ENCODE results near the gene C16orf82. TPM values are rescaled to one million over a fixed set of nuclear protein-coding genes. Genes with fewer than 3 reads are reported as not detected.

Gene C16orf82
- total RNA-seq, 4 donors from 2014 or later = not detected

GRCh38 chr16:27070776-27071175 lies 4.0 kb downstream of the C16orf82 start:
- ATAC-seq = no peak
- Histone ChIP-seq H3K4me1 (no peaks in the 10 kb centered on the region), H3K9me3 (peaks cover 0 to 21% (median 0%) of the 10 kb centered on the region in 3 donors), H3K27me3 (peaks cover 44% of the 10 kb centered on the region), H3K36me3 (no peaks in the 10 kb centered on the region), H3K27ac (no peak overlapping the region), H3K4me3 (no peak overlapping the region)
- WGBS, 2 donors (ENCODE audit: low coverage in 1 of 2) = no CpG with 5 or more reads among the region's 6 CpGs
- TF ChIP-seq EP300 (IDR thresholded peaks at IDR 0.05) (no peak), POLR2AphosphoS5 (IDR thresholded peaks at IDR 0.05) (no peak), POLR2A (IDR thresholded peaks at IDR 0.05) (no peak)
- TF ChIP-seq, protein P1, sequence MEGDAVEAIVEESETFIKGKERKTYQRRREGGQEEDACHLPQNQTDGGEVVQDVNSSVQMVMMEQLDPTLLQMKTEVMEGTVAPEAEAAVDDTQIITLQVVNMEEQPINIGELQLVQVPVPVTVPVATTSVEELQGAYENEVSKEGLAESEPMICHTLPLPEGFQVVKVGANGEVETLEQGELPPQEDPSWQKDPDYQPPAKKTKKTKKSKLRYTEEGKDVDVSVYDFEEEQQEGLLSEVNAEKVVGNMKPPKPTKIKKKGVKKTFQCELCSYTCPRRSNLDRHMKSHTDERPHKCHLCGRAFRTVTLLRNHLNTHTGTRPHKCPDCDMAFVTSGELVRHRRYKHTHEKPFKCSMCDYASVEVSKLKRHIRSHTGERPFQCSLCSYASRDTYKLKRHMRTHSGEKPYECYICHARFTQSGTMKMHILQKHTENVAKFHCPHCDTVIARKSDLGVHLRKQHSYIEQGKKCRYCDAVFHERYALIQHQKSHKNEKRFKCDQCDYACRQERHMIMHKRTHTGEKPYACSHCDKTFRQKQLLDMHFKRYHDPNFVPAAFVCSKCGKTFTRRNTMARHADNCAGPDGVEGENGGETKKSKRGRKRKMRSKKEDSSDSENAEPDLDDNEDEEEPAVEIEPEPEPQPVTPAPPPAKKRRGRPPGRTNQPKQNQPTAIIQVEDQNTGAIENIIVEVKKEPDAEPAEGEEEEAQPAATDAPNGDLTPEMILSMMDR (IDR thresholded peaks at IDR 0.05) = no peak

GRCh38 chr16:27073733-27074132 lies 7.0 kb downstream of the C16orf82 start:
- no peak for TF ChIP-seq EP300 (IDR thresholded peaks at IDR 0.05)
- no peak for TF ChIP-seq POLR2AphosphoS5 (IDR thresholded peaks at IDR 0.05)
- Histone ChIP-seq H3K36me3 (no peaks in the 10 kb centered on the region), H3K9me3 (peaks cover 0 to 30% (median 0%) of the 10 kb centered on the region in 3 donors), H3K4me1 (no peaks in the 10 kb centered on the region), H3K27me3 (peaks cover 33% of the 10 kb centered on the region), H3K27ac (no peak overlapping the region), H3K4me3 (no peak overlapping the region)
- WGBS, 2 donors (ENCODE audit: low coverage in 1 of 2) = 74% methylated on average over 3 of the region's 11 CpGs; no CpG with 5 or more reads in 1 of the 2 donors
- no peak for ATAC-seq

DNA sequence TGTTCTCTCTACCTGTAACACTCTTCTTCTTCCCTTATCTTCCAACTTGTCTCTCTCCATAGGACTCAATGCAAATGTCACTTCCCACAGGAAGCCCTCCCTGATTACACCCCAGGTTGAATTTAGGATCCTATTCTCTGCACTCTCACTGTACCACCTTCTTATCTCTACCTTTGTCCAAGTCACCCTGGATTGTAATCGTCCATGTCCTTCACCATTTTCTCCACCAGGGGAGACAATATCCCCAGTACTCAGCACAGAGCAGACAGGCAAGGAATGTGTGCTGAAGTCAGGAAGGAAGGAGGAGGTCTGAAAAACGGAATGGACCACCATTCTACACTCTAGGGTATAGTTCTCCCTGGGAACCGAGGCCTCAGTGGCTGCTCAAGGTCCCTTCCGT lies 14.2 kb downstream of the C16orf82 start:
- 0 to 21% methylated on average over 1 to 4 of the region's 4 CpGs for WGBS, 2 donors (ENCODE audit: low coverage in 1 of 2)
- Histone ChIP-seq H3K27me3 (peaks cover 66% of the 10 kb centered on the region), H3K36me3 (no peaks in the 10 kb centered on the region), H3K4me1 (no peaks in the 10 kb centered on the region), H3K27ac (no peak overlapping the region), H3K9me3 (peaks cover 0 to 8% (median 0%) of the 10 kb centered on the region in 3 donors), H3K4me3 (no peak overlapping the region)
- TF ChIP-seq EP300 (IDR thresholded peaks at IDR 0.05) (no peak), POLR2AphosphoS5 (IDR thresholded peaks at IDR 0.05) (no peak), POLR2A (IDR thresholded peaks at IDR 0.05) (no peak)
- TF ChIP-seq, protein P1 (IDR thresholded peaks at IDR 0.05) = no peak
- no peak for ATAC-seq

DNA sequence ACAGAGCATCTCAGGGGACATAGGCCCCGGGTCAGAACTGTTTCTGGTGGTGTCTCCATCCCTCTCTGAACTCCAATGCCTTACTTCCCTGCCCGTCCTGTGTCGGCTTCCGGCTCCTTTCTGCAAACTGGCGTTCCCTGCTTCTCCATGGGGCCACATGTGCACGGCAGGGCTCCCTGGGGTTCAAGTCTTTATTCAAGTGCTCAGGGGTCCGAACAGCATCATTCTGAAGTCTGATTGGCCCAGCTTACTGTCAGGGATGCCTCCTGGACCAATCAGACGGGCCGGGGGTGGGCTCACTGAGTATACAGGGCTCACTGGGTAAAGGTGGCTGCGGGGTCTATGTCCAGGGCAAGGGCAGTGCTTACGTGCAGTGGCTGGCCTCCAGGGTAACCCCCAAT lies 17.1 kb downstream of the C16orf82 start:
- H3K4me3 ChIP-seq = no peak overlapping the region
- TF ChIP-seq POLR2A (IDR thresholded peaks at IDR 0.05) = no peak
- TF ChIP-seq, protein P1 (IDR thresholded peaks at IDR 0.05) = no peak
- no peaks in the 10 kb centered on the region for H3K9me3 ChIP-seq
- H3K4me1 ChIP-seq = no peaks in the 10 kb centered on the region
- no peaks in the 10 kb centered on the region for H3K36me3 ChIP-seq
- 34 to 54% methylated on average over 4 to 6 of the region's 11 CpGs for WGBS, 2 donors (ENCODE audit: low coverage in 1 of 2)
- no peak for ATAC-seq
- no peak overlapping the region for H3K27ac ChIP-seq
- H3K27me3 ChIP-seq = peaks cover 75% of the 10 kb centered on the region

GRCh38 chr16:27084307-27085028 lies 17.7 kb downstream of the C16orf82 start:
- ATAC-seq = no peak
- Histone ChIP-seq H3K9me3 (no peaks in the 10 kb centered on the region), H3K27me3 (peaks cover 79% of the 10 kb centered on the region), H3K4me1 (no peaks in the 10 kb centered on the region), H3K4me3 (no peak overlapping the region), H3K36me3 (no peaks in the 10 kb centered on the region), H3K27ac (no peak overlapping the region)
- TF ChIP-seq, protein P1 (IDR thresholded peaks at IDR 0.05) = no peak
- TF ChIP-seq EP300 (IDR thresholded peaks at IDR 0.05) (no peak), POLR2AphosphoS5 (IDR thresholded peaks at IDR 0.05) (no peak), POLR2A (IDR thresholded peaks at IDR 0.05) (no peak)
- WGBS, 2 donors (ENCODE audit: low coverage in 1 of 2) = 33 to 100% methylated on average over 1 to 5 of the region's 9 CpGs

Measured in gastroesophageal sphincter (tissue), 4 donors.